CD4-positive, CD25-positive, alpha-beta regulatory T cell (primary cell): Measurements from ENCODE around the gene LRRIQ3. TPM values are rescaled to one million over a fixed set of nuclear protein-coding genes. Genes with fewer than 3 reads are reported as not detected.

ENCODE experiments used
- ATAC-seq, 2 donors: fragments of 150-1000 bp; cut with Tn5 transposase; one replicate each; pipeline ENCODE4 v1.10.0; 2021; ENCODE audit warnings: low read depth in 2 of 2, moderate number of reproducible peaks in 2 of 2, moderate library complexity in 1 of 2
- DNase-seq, 3 donors: peaks; one replicate each; pipeline versions ENCODE4 v3.0.0 to v3.0.0-alpha.2; 2012 to 2022; ENCODE audit warnings: mixed read lengths in 1 of 3
- H3K27ac ChIP-seq: one replicate; pipeline ENCODE4 v1.7.0; 2013; ENCODE audit warnings: mild to moderate bottlenecking, low read length; ENCODE audit not compliant: insufficient read depth, poor library complexity, severe bottlenecking
- H3K27me3 ChIP-seq: one replicate; pipeline ENCODE4 v1.7.0; 2013; ENCODE audit warnings: low read length; ENCODE audit not compliant: control insufficient read depth, insufficient read depth
- H3K36me3 ChIP-seq: one replicate; pipeline ENCODE4 v1.7.0; 2013; ENCODE audit warnings: mild to moderate bottlenecking, low read length, moderate library complexity; ENCODE audit not compliant: control insufficient read depth, insufficient read depth
- H3K4me1 ChIP-seq: 2 replicates; pipeline ENCODE4 v1.7.0; 2013; ENCODE audit warnings: mild to moderate bottlenecking, low read length; ENCODE audit not compliant: insufficient read depth, control insufficient read depth, poor library complexity, severe bottlenecking
- H3K4me3 ChIP-seq: one replicate; pipeline ENCODE4 v1.7.0; 2013; ENCODE audit warnings: low read depth, mild to moderate bottlenecking, low read length, moderate library complexity
- H3K9me3 ChIP-seq, 2 experiments: 1 replicate in 1 of 2; 2 replicates in 1 of 2; pipeline ENCODE4 v1.7.0; 2013; ENCODE audit warnings: low read length in 2 of 2, mild to moderate bottlenecking in 1 of 2, moderate library complexity in 1 of 2; ENCODE audit not compliant: control insufficient read depth in 2 of 2
- H3K27ac Mint-ChIP-seq, 3 donors: one replicate each; pipeline ENCODE4 v1.8.0; 2020 to 2022; ENCODE audit warnings: mild to moderate bottlenecking in 3 of 3, mixed read lengths in 3 of 3, moderate library complexity in 2 of 3
- H3K27me3 Mint-ChIP-seq: one replicate; pipeline ENCODE4 v1.8.0; 2022; ENCODE audit warnings: mild to moderate bottlenecking, mixed read lengths
- H3K36me3 Mint-ChIP-seq: one replicate; pipeline ENCODE4 v1.8.0; 2020; ENCODE audit warnings: mixed read lengths
- H3K4me1 Mint-ChIP-seq, 4 donors: one replicate each; pipeline ENCODE4 v1.8.0; 2020 to 2022; ENCODE audit warnings: mixed read lengths in 4 of 4, mild to moderate bottlenecking in 1 of 4
- H3K4me3 Mint-ChIP-seq, 4 donors: one replicate each; pipeline ENCODE4 v1.8.0; 2020 to 2022; ENCODE audit warnings: mild to moderate bottlenecking in 4 of 4, mixed read lengths in 4 of 4, moderate library complexity in 3 of 4
- H3K9me3 Mint-ChIP-seq, 7 donors: one replicate each; pipeline ENCODE4 v1.8.0; 2020 to 2022; ENCODE audit warnings: mixed read lengths in 7 of 7, mild to moderate bottlenecking in 3 of 7, moderate library complexity in 2 of 7
- polyA plus RNA-seq, 4 donors: library from polyadenylated mRNA; unstranded; fragments of 300-500 nt; fragmentation: Illumina TruSeq; gene quantifications; one replicate each; pipeline ENCODE4 v1.2.3, GENCODE V29; 2021
- total RNA-seq: library from RNA; stranded (reverse); gene quantifications from one replicate; pipeline ENCODE4 v1.2.3, GENCODE V29; 2022

Gene LRRIQ3
- 0.44 TPM for total RNA-seq
- polyA plus RNA-seq = 1 to 10 TPM; 1.8 to 3.3 (median 2.6) TPM

- DNase-seq (peak; percentile 92 to 96 (median 93)), ATAC-seq (peak; percentile 95)
- peak within 1 kb of the TSS; percentile 83 for H3K27ac ChIP-seq
- peaks cover 19 to 53% (median 28%) of the 10 kb centered on the region in 4 donors for H3K4me1 Mint-ChIP-seq
- peaks cover 13% of the 10 kb centered on the region for H3K36me3 Mint-ChIP-seq
- H3K4me3 ChIP-seq = peak within 1 kb of the TSS; percentile 87
- H3K9me3 Mint-ChIP-seq = no peaks in the 10 kb centered on the region
- peak within 1 kb of the TSS; percentile 92 to 98 (median 95) for H3K27ac Mint-ChIP-seq
- no peaks in the 10 kb centered on the region for H3K27me3 Mint-ChIP-seq
- H3K27me3 ChIP-seq = no peaks in the 10 kb centered on the region
- peak within 1 kb of the TSS; percentile 93 to 98 (median 95) for H3K4me3 Mint-ChIP-seq
- peaks cover 18% of the 10 kb centered on the region for H3K4me1 ChIP-seq
- H3K9me3 ChIP-seq = no peaks in the 10 kb centered on the region
- H3K36me3 ChIP-seq = peaks cover 4% of the 10 kb centered on the region
Observed at GRCh38 chr1:74197657-74198552, at the start of gene LRRIQ3, which contains the start of gene FPGT. Gene LRRIQ3 (minus strand): TSS chr1:74198176. CDS start chr1:74183684, 14,492 bp downstream. Gene FPGT (plus strand): TSS chr1:74198242. CDS start chr1:74198279, 37 bp downstream.

GRCh38 chr1:74246315-74246714, 48.3 kb upstream of the LRRIQ3 start:
- no peaks in the 10 kb centered on the region for H3K4me1 Mint-ChIP-seq
- H3K9me3 Mint-ChIP-seq = no peaks in the 10 kb centered on the region
- no peak overlapping the region for H3K27ac Mint-ChIP-seq
- no peak overlapping the region for H3K4me3 ChIP-seq
- ATAC-seq (no peak), DNase-seq (no peak)
- no peaks in the 10 kb centered on the region for H3K27me3 ChIP-seq
- H3K36me3 ChIP-seq = no peaks in the 10 kb centered on the region
- H3K4me3 Mint-ChIP-seq = no peak overlapping the region
- no peaks in the 10 kb centered on the region for H3K27me3 Mint-ChIP-seq
- no peaks in the 10 kb centered on the region for H3K9me3 ChIP-seq
- no peaks in the 10 kb centered on the region for H3K36me3 Mint-ChIP-seq
- no peak overlapping the region for H3K27ac ChIP-seq
- no peaks in the 10 kb centered on the region for H3K4me1 ChIP-seq

GRCh38 chr1:74245168-74245772, 47.3 kb upstream of the LRRIQ3 start:
- H3K4me3 Mint-ChIP-seq = no peak overlapping the region

DNA sequence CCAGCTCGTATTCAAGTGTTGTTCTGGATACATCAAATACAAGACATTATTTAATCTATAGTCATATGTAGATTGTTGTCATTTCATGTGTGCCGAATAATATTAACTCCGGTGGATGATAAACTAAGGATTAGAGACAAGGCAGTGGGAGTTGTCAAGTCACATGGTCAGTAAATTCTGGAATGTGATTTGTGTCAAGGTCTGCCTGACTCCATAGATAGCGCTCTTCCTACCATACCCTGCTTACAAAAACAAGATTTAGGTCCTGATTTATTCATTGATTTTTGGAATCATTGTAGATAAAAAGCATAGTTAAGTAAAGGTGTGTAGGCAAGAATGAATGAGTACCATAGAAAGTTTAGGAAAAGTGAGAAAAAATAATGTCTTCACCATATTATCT, 39.8 kb upstream of the LRRIQ3 start:
- H3K4me3 Mint-ChIP-seq = no peak overlapping the region
- H3K4me1 Mint-ChIP-seq = no peaks in the 10 kb centered on the region
- Histone ChIP-seq H3K4me1 (no peaks in the 10 kb centered on the region), H3K4me3 (no peak overlapping the region), H3K9me3 (no peaks in the 10 kb centered on the region), H3K27ac (no peak overlapping the region), H3K27me3 (no peaks in the 10 kb centered on the region), H3K36me3 (no peaks in the 10 kb centered on the region)
- no peaks in the 10 kb centered on the region for H3K27me3 Mint-ChIP-seq
- ATAC-seq (no peak), DNase-seq (no peak)
- peaks cover 6% of the 10 kb centered on the region for H3K36me3 Mint-ChIP-seq
- no peak overlapping the region for H3K27ac Mint-ChIP-seq
- peaks cover 0 to 4% (median 0%) of the 10 kb centered on the region in 7 donors for H3K9me3 Mint-ChIP-seq

More at GRCh38 chr1:74245168-74245772, 47.3 kb upstream of the LRRIQ3 start:
- H3K9me3 ChIP-seq = no peaks in the 10 kb centered on the region
- H3K36me3 Mint-ChIP-seq = no peaks in the 10 kb centered on the region
- H3K27me3 ChIP-seq = no peaks in the 10 kb centered on the region
- H3K27ac ChIP-seq = no peak overlapping the region
- no peak overlapping the region for H3K27ac Mint-ChIP-seq
- no peaks in the 10 kb centered on the region for H3K4me1 ChIP-seq
- no peak overlapping the region for H3K4me3 ChIP-seq
- no peaks in the 10 kb centered on the region for H3K27me3 Mint-ChIP-seq
- no peak for DNase-seq
- no peaks in the 10 kb centered on the region for H3K4me1 Mint-ChIP-seq
- no peaks in the 10 kb centered on the region for H3K36me3 ChIP-seq
- no peak for ATAC-seq
- H3K9me3 Mint-ChIP-seq = peaks cover 0 to 2% (median 0%) of the 10 kb centered on the region in 7 donors

DNA sequence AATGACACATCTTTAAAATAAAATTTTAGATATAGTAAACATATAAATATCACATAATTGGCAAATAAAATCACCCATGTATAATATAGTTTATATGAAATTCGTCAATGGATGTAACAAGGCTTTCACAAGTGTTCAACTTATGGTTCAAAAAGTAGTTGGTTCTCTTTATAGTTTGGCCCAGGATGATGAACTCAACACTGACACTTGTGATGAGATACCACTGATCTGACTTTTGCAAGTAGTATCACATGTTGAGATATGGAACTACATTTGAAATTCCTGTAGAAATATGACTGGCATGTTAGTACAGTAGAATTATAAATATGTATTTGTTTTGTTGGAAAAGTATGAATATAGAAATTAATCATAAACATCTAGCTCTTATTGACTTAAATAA, 39.1 kb upstream of the LRRIQ3 start:
- Mint-ChIP-seq H3K27me3 (no peaks in the 10 kb centered on the region), H3K9me3 (peaks cover 0 to 6% (median 3%) of the 10 kb centered on the region in 7 donors), H3K27ac (no peak overlapping the region), H3K4me3 (no peak overlapping the region), H3K4me1 (no peaks in the 10 kb centered on the region), H3K36me3 (peaks cover 6% of the 10 kb centered on the region)
- Histone ChIP-seq H3K27me3 (no peaks in the 10 kb centered on the region), H3K36me3 (no peaks in the 10 kb centered on the region), H3K9me3 (no peaks in the 10 kb centered on the region), H3K4me3 (no peak overlapping the region), H3K27ac (no peak overlapping the region), H3K4me1 (no peaks in the 10 kb centered on the region)
- DNase-seq (no peak), ATAC-seq (no peak)

- H3K36me3 ChIP-seq = no peaks in the 10 kb centered on the region
- Mint-ChIP-seq H3K4me3 (no peak overlapping the region), H3K4me1 (no peaks in the 10 kb centered on the region), H3K27me3 (no peaks in the 10 kb centered on the region), H3K27ac (no peak overlapping the region), H3K36me3 (peaks cover 6% of the 10 kb centered on the region), H3K9me3 (peaks cover 0 to 7% (median 3%) of the 10 kb centered on the region in 7 donors)
- H3K4me1 ChIP-seq = no peaks in the 10 kb centered on the region
- no peak overlapping the region for H3K4me3 ChIP-seq
- no peak overlapping the region for H3K27ac ChIP-seq
- H3K27me3 ChIP-seq = no peaks in the 10 kb centered on the region
- no peaks in the 10 kb centered on the region for H3K9me3 ChIP-seq
- DNase-seq = no peak
- no peak for ATAC-seq
Observed at GRCh38 chr1:74236440-74236839, 38.5 kb upstream of the LRRIQ3 start.

DNA sequence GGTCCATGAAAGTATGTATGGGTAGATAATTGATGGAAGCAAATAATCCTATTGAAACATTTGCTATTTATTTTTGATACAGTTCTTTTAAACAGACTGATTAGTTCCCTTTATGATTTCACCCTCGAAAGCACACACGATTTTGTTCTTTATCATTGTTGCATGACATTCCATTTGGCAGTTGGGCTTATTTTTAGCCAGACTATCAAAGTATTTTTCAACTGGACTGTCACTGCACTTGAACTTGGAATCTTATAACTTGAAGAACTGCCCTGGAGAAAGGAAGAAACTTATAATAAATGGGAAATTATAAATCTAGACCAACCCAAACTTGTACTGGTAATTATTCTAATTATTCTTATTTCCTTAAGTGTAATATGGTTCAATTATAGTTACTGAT, 37.2 kb upstream of the LRRIQ3 start, which contains the start of gene TNNI3K:
Gene TNNI3K, plus strand, starts transcription at position 235 of the 400 bp plus-strand sequence. Its CDS starts 65 bp downstream, at position 300.
- no peak within 1 kb of the TSS for H3K4me3 Mint-ChIP-seq

More for the DNA sequence above, 37.2 kb upstream of the LRRIQ3 start, which contains the start of gene TNNI3K:
- Mint-ChIP-seq H3K36me3 (peaks cover 6% of the 10 kb centered on the region), H3K9me3 (peaks cover 0 to 9% (median 3%) of the 10 kb centered on the region in 7 donors), H3K27me3 (no peaks in the 10 kb centered on the region), H3K27ac (no peak within 1 kb of the TSS), H3K4me1 (no peaks in the 10 kb centered on the region)
- H3K4me3 ChIP-seq = no peak within 1 kb of the TSS
- no peaks in the 10 kb centered on the region for H3K4me1 ChIP-seq
- no peaks in the 10 kb centered on the region for H3K36me3 ChIP-seq
- H3K9me3 ChIP-seq = no peaks in the 10 kb centered on the region
- no peak for ATAC-seq
- no peak for DNase-seq
- H3K27ac ChIP-seq = no peak within 1 kb of the TSS
- H3K27me3 ChIP-seq = no peaks in the 10 kb centered on the region
